CD4-positive, alpha-beta T cell treated with Interleukin-6 at 100 ng/mL for 8 hours (primary cell): ENCODE data around the gene SLC5A4.
"Not testable (repeated sequence)": the region's sequence is repeated elsewhere in the genome, so short reads cannot be mapped to it uniquely, and the experiment has no call there.

Experiments
- DNase-seq: peaks from one replicate; pipeline ENCODE4 v3.0.0-alpha.2; 2020; ENCODE audit warnings: mixed read lengths, low spot score

SLC5A4 gene

GRCh38 chr22:32199961-32200360 lies 55.2 kb downstream of the SLC5A4 start:
- DNase-seq, result no peak

- DNase-seq, result no peak
Measured at GRCh38 chr22:32199341-32199740, 55.8 kb downstream of the SLC5A4 start.

- DNase-seq, result not testable (repeated sequence)
Measured at GRCh38 chr22:32197553-32198226, 57.5 kb downstream of the SLC5A4 start.

GRCh38 chr22:32195900-32196299 lies 59.2 kb downstream of the SLC5A4 start:
- DNase-seq, result not testable (repeated sequence)

DNA sequence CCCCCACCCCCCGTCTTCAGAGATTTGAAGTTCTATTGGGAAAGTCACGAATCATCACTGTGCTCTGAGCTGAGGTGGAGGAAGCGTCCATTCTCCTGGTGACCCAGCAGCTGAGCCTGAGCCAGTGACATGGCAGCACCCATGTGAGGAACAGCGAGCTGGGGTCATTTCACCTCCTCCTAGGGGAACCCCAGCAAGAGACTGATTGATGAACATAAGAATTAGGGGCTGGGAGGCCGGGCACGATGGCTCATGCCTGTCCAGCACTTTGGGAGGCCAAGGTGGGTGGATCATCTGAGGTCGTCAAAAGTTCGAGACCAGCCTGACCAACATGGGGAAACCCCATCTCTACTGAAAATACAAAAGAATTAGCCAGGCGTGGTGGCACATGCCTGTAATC lies 61.8 kb downstream of the SLC5A4 start:
- DNase-seq, result not testable (repeated sequence)

DNA sequence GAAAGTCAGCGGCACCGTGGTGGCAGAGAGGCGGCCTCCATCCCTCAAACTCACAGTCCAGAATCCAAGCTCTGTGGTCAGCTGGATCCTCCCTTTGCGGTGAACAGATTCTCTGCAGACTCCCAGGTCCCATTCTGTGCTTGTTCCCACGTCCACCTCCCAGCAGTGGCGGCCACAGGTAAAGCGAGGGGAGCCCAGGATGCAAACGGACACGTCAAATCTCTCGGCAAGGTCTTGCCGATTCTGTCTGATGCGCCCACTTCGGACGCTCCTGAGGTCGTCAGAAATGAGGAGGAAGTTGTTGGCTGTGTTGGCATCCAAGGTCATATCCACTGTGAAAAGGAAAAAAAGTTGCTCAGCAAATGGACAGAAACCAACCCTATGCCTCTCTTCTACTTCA lies 64.1 kb downstream of the SLC5A4 start:
- not testable (repeated sequence) for DNase-seq

DNA sequence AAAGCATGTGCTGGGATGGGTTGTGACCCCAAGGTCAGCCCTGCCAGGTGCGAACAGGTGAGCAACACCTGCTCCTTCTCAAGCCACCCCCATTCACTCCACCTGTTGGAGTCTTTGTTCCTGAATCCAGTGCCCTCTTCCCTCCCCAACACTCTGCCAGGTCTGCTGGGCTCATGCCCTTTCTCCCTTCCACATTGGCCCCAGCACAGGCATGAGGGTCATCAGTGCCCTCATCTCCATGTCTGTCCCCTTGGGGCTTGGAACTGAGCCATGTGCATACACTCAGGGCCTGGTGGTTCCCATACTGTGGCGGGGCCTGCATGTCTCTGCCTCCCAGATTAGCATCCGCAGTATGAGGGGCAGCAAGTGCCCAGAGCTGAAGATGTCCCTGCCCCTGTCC lies 69.3 kb downstream of the SLC5A4 start:
- DNase-seq, result no peak

- DNase-seq, result no peak
Measured at GRCh38 chr22:32183625-32184024, 71.5 kb downstream of the SLC5A4 start.

GRCh38 chr22:32181043-32181442 lies 74.1 kb downstream of the SLC5A4 start:
- no peak for DNase-seq

DNA sequence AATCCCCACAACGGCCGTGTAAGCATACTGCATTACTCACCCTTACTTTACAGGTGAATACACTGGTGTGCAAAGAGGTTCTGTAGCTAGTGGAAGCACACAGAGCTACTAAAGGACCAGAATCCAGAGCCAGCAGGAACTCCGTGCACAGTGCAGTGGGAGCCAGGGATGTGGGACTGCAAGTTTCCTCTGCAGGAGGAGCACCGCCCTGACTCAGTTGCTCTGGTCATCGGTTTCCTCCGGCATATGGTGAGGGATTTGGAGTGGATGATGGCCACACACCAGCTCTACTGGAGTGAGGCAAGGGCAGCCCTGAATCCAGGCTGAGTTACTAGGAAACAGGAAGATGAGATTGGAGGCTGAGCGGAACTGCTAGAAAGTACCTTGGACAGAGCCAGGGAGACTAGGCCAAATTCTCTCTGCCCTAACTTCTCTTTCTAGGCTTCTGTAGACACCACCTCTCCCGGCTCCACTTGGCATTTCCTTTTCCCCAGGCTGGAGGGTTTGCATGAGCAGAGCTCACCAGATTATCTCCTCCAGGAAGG lies 77.9 kb downstream of the SLC5A4 start:
- no peak for DNase-seq

- no peak for DNase-seq
Measured at GRCh38 chr22:32175683-32176644, 79.2 kb downstream of the SLC5A4 start.

- DNase-seq, result no peak
Measured at GRCh38 chr22:32175115-32175514, 80.0 kb downstream of the SLC5A4 start.
